HepG2 (cell line): ENCODE results near the gene CORT.

Experiments used
- ARNTL ChIP-seq: sonication (generic); formaldehyde crosslinking; IDR thresholded peaks from 2 replicates; pipeline ENCODE4 v1.4.0; 2020; ENCODE audit warnings: mild to moderate bottlenecking, missing genetic modification reagents
- ASH2L ChIP-seq: fragments of 300-600, 200-600 bp; sonication (generic); IDR thresholded peaks from 2 replicates; pipeline ENCODE4 v1.7.0; 2017; ENCODE audit warnings: low read depth, mild to moderate bottlenecking, moderate library complexity, mixed read lengths, low read length; ENCODE audit not compliant: insufficient read length
- CTCF ChIP-seq: sonication (generic); formaldehyde crosslinking; IDR thresholded peaks from 2 replicates; pipeline ENCODE4 v1.5.0; 2020; ENCODE audit warnings: mild to moderate bottlenecking, missing genetic modification reagents, moderate library complexity
- NFAT5 ChIP-seq: sonication (generic); formaldehyde crosslinking; IDR thresholded peaks from 2 replicates; pipeline ENCODE4 v1.4.0; 2020; ENCODE audit warnings: missing genetic modification reagents
- SIX4 ChIP-seq: sonication (generic); formaldehyde crosslinking; IDR thresholded peaks from 2 replicates; pipeline ENCODE4 v1.4.0; 2020; ENCODE audit warnings: missing genetic modification reagents
- SUZ12 ChIP-seq: fragments of 150-350 bp; IDR thresholded peaks from 2 replicates; pipeline ENCODE4 v1.6.1; 2014; ENCODE audit warnings: low read depth, low read length
- TF ChIP-seq, protein P1 (sequence below): IDR thresholded peaks from 2 replicates; pipeline ENCODE4 v1.6.1; 2016

- TF ChIP-seq, protein P1, sequence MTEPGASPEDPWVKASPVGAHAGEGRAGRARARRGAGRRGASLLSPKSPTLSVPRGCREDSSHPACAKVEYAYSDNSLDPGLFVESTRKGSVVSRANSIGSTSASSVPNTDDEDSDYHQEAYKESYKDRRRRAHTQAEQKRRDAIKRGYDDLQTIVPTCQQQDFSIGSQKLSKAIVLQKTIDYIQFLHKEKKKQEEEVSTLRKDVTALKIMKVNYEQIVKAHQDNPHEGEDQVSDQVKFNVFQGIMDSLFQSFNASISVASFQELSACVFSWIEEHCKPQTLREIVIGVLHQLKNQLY (CRISPR knock-in tag), result no peak
- TF ChIP-seq ASH2L (peak; percentile 87), SIX4 (no peak), SUZ12 (peak; percentile 38; the same call in 1 of the 2 replicates), CTCF (CRISPR knock-in tag) (peak; percentile 95), NFAT5 (peak; percentile 76), ARNTL (CRISPR knock-in tag) (peak; percentile 57; the same call in 1 of the 2 replicates)
These were observed 19.4 kb upstream of the CORT start, which contains the start of gene CENPS for GRCh38 chr1:10430216-10431069.
